ENCODE results near the gene LRCH4. TPM values are rescaled to one million over a fixed set of nuclear protein-coding genes. Genes with fewer than 3 reads are reported as not detected.

LRCH4 gene
- total and polyA plus RNA-seq, 2 donors (not counting 3 experiments of a cell fraction or from before 2014, with no cell fraction given) = 32.1 to 56.1 TPM

DNA sequence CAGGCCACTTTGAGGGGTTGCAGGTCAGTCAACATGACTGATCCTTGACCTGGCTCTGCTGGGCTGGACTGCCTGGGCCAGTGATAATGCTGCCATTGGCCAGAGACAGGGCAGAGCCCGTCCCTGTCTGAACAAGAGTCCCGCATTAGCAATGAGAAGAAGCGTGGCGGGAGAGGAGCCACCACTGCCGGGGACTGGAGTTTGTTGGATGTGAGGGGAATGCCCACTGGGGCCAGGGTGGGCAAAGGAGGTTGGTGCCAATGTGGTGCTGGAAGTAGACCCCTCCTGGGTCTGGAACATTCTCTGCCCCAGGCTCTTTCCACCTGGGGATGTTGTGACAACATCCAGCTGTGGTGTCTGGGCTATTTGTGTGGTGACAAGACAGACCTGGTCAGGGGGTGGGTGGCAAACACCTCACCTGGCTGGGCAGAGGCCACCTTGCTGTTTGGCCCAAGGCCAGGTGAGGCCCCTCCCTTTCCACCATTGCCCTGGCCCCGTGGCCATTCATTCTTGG is 19.9 kb downstream of the LRCH4 start:
- FAIRE-seq (no peak), DNase-seq (ENCODE audit: low read depth, low spot score) (no peak)
- Histone ChIP-seq H3K79me2 (ENCODE audit: control insufficient read depth, insufficient read depth, low read length) (no peaks in the 10 kb centered on the region), H3K9me3 (replicated peaks; ENCODE audit: control insufficient read depth, insufficient read depth, low read length) (no peaks in the 10 kb centered on the region), H3K4me3 (replicated peaks in 1 of 3; ENCODE audit: insufficient read depth in 1 of 3, low read depth in 1 of 3, low read length in 3 of 3) (no peak overlapping the region), H3K27me3 (ENCODE audit: control insufficient read depth in 2 of 2, insufficient read depth in 2 of 2, low read length in 2 of 2) (no peaks in the 10 kb centered on the region), H2AFZ (ENCODE audit: low read depth, low read length) (no peak overlapping the region), H3K27ac (ENCODE audit: insufficient read depth, low read depth, low read length) (no peak overlapping the region), H4K20me1 (replicated peaks; ENCODE audit: control insufficient read depth, extremely low read depth, insufficient read depth, low read length) (no peaks in the 10 kb centered on the region), H3K4me1 (ENCODE audit: control insufficient read depth, extremely low read depth, insufficient read depth, low read length) (peaks cover 11% of the 10 kb centered on the region), H3K9ac (replicated peaks; ENCODE audit: extremely low read depth, insufficient read depth, low read length) (no peak overlapping the region), H3K4me2 (ENCODE audit: insufficient read depth, low read length) (no peak overlapping the region), H3K9me1 (replicated peaks; ENCODE audit: control insufficient read depth, extremely low read depth, insufficient read depth, low read length) (no peaks in the 10 kb centered on the region), H3K36me3 (ENCODE audit: control insufficient read depth in 2 of 2, extremely low read depth in 1 of 2, insufficient read depth in 2 of 2, low read length in 2 of 2) (peaks cover 0 to 21% of the 10 kb centered on the region in 2 experiments)
- ChIA-PET CTCF (interaction anchor here (0.7 to 3.2 kb wide), 9 partner anchors 11 to 160 kb away, joined by 3 to 34 read pairs (median 5); no protein-coding TSS in a partner anchor), POLR2A (no interaction called here)
- dilution Hi-C loops (cut with MboI; ENCODE audit: extremely low pct_ligation_motif_present, low sequenced_read_pairs) (no loop called here), intact Hi-C loops (cut with micrococcal nuclease) (no loop called here)
- TF ChIP-seq POLR2A (IDR thresholded peaks at IDR 0.05; ENCODE audit: low read depth, low read length) (peak; percentile 17), MYC (IDR thresholded peaks at IDR 0.05; ENCODE audit: low read depth, low read length) (no peak)
- BruUV-seq (replicated peaks) = no TSS peak

DNA sequence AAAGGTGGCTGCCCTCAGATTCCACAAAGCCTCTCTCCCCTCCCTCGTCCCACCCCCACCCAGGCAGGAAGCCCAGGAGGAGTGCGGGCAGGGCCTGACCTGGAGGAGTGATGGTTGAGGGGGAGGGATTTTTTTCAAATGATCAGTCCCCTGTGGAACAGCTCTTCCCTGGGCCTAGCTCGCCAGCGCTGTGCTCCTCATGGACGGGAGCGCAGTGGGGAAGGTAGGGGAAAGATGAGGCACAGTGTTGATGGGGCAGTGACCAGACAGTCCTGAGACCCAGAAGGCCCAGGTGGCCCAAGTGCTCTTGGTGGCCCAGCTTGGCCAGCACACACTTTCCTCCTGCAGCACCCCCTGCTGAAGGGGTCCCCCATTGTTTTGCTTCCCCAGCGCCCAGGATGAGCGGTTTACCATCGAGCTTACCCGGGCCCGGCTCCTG is 20.8 kb downstream of the LRCH4 start:
- TF ChIP-seq JUN (IDR thresholded peaks at IDR 0.05; ENCODE audit: borderline replicate concordance, insufficient read depth, insufficient read length, low read depth) (no peak), MYC (IDR thresholded peaks at IDR 0.05; ENCODE audit: low read depth, low read length) (no peak), EZH2 (IDR thresholded peaks at IDR 0.05; ENCODE audit: borderline replicate concordance, low read depth, low read length, severe bottlenecking) (no peak), GATA2 (IDR thresholded peaks at IDR 0.05; ENCODE audit: insufficient read depth, insufficient read length, low read depth, low read length) (no peak), POLR2A (IDR thresholded peaks at IDR 0.05; ENCODE audit: low read depth, low read length) (no peak), POLR2AphosphoS5 (IDR thresholded peaks at IDR 0.05; ENCODE audit: insufficient read depth, low read depth, low read length) (no peak), FOS (IDR thresholded peaks at IDR 0.05; ENCODE audit: borderline replicate concordance, insufficient read depth, low read length) (no peak)
- TF ChIP-seq, protein P1, sequence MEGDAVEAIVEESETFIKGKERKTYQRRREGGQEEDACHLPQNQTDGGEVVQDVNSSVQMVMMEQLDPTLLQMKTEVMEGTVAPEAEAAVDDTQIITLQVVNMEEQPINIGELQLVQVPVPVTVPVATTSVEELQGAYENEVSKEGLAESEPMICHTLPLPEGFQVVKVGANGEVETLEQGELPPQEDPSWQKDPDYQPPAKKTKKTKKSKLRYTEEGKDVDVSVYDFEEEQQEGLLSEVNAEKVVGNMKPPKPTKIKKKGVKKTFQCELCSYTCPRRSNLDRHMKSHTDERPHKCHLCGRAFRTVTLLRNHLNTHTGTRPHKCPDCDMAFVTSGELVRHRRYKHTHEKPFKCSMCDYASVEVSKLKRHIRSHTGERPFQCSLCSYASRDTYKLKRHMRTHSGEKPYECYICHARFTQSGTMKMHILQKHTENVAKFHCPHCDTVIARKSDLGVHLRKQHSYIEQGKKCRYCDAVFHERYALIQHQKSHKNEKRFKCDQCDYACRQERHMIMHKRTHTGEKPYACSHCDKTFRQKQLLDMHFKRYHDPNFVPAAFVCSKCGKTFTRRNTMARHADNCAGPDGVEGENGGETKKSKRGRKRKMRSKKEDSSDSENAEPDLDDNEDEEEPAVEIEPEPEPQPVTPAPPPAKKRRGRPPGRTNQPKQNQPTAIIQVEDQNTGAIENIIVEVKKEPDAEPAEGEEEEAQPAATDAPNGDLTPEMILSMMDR (IDR thresholded peaks at IDR 0.05; ENCODE audit: extremely low read depth in 1 of 2, insufficient read depth in 1 of 2, low read depth in 1 of 2, low read length in 2 of 2) = no peak
- TF ChIP-seq, protein P2, sequence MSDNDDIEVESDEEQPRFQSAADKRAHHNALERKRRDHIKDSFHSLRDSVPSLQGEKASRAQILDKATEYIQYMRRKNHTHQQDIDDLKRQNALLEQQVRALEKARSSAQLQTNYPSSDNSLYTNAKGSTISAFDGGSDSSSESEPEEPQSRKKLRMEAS (IDR thresholded peaks at IDR 0.05; ENCODE audit: insufficient read depth, insufficient read length) = no peak
- H4K20me1 ChIP-seq (replicated peaks; ENCODE audit: control insufficient read depth, extremely low read depth, insufficient read depth, low read length) = no peaks in the 10 kb centered on the region
- DNase-seq (ENCODE audit: low read depth, low spot score) = no peak
- H3K4me1 ChIP-seq (ENCODE audit: control insufficient read depth, extremely low read depth, insufficient read depth, low read length) = peaks cover 8% of the 10 kb centered on the region
- peaks cover 0 to 24% of the 10 kb centered on the region in 2 experiments for H3K36me3 ChIP-seq (ENCODE audit: control insufficient read depth in 2 of 2, extremely low read depth in 1 of 2, insufficient read depth in 2 of 2, low read length in 2 of 2)
- BruUV-seq (replicated peaks) = TSS peak; percentile 39
- no peak overlapping the region for H3K4me2 ChIP-seq (ENCODE audit: insufficient read depth, low read length)
- intact Hi-C loops (cut with micrococcal nuclease) = no loop called here
- H3K4me3 ChIP-seq (replicated peaks in 1 of 3; ENCODE audit: insufficient read depth in 1 of 3, low read depth in 1 of 3, low read length in 3 of 3) = no peak overlapping the region
- no peak for FAIRE-seq
- H3K9me3 ChIP-seq (replicated peaks; ENCODE audit: control insufficient read depth, insufficient read depth, low read length) = no peaks in the 10 kb centered on the region
- no peak overlapping the region for H3K9ac ChIP-seq (replicated peaks; ENCODE audit: extremely low read depth, insufficient read depth, low read length)
- H3K9me1 ChIP-seq (replicated peaks; ENCODE audit: control insufficient read depth, extremely low read depth, insufficient read depth, low read length) = no peaks in the 10 kb centered on the region
- ChIA-PET POLR2A (no interaction called here), CTCF (interaction anchor here (0.8 to 3.2 kb wide), 12 partner anchors 10 to 160 kb away, joined by 3 to 34 read pairs (median 4); partner anchors contain the start of gene FBXO24)
- dilution Hi-C loops (cut with MboI; ENCODE audit: extremely low pct_ligation_motif_present, low sequenced_read_pairs) = no loop called here
- no peak overlapping the region for H3K27ac ChIP-seq (ENCODE audit: insufficient read depth, low read depth, low read length)
- H3K27me3 ChIP-seq (ENCODE audit: control insufficient read depth in 2 of 2, insufficient read depth in 2 of 2, low read length in 2 of 2) = no peaks in the 10 kb centered on the region
- H2AFZ ChIP-seq (ENCODE audit: low read depth, low read length) = no peak overlapping the region
- no peaks in the 10 kb centered on the region for H3K79me2 ChIP-seq (ENCODE audit: control insufficient read depth, insufficient read depth, low read length)
